Kidney capillary endothelial cell (primary cell): ENCODE results near the gene XPO1.
"Not testable (repeated sequence)": the region's sequence is repeated elsewhere in the genome, so short reads cannot be mapped to it uniquely, and the experiment has no call there.

Experiments used
- DNase-seq: peaks from one replicate; pipeline ENCODE4 v3.0.0-alpha.2; 2018; ENCODE audit warnings: low spot score

XPO1 gene

DNA sequence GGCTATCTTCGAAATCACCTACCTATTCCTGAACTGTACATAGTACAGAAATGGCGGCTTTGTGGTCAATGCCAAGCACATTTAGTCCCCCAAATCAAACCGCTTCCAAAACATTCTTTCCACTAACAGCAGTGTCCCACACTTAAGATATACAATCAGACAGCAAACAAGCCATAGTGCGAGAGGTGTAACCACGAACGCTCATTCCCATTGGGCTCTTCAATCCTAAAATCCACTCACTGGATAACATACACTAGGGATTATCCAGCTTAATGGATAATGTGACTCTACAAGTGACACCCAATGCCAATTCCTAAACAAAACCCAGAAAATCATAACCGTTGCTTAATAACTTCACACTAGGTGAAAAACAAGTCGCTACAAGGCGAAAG lies 2.0 kb downstream of the XPO1 start:
- no peak for DNase-seq

DNA sequence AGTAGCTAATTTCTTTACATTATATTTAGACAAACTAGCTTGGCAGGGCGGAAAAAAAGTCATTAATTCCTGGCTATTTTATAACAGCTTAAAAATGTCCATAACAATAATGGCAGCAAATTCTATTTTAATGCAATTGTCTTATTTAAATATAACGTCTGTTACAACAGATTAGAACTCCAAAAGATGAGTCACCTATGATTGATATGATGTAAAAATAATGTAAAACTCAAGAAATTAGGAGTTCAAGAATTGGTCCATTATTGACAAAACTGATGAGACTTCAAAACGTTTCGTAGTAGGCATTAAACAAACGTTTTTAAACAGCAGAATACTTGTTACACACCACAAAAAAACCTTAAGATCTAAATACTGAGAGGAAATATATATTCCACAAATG lies 2.7 kb downstream of the XPO1 start:
- no peak for DNase-seq

DNA sequence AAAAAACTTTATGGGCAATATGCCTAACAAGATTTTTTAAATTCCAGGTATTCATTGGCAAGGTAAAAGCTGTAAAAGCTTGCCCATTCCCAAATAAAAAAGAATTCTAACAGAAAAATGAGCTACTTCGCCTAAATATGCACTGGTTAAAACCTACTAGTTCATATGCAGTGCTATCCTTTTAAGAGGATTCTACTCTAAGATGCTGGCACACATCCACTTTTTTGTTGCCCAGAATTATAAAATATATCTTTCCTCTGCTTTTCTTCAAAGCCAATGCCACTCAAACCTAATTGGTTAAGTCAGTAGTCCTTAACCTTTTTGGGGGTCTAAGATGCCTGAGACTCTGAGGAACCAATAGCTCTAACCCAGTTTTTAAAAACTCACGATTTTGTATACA lies 3.2 kb downstream of the XPO1 start:
- DNase-seq, result peak; percentile 6

GRCh38 chr2:61530749-61531148 lies 7.4 kb downstream of the XPO1 start:
- no peak for DNase-seq

DNA sequence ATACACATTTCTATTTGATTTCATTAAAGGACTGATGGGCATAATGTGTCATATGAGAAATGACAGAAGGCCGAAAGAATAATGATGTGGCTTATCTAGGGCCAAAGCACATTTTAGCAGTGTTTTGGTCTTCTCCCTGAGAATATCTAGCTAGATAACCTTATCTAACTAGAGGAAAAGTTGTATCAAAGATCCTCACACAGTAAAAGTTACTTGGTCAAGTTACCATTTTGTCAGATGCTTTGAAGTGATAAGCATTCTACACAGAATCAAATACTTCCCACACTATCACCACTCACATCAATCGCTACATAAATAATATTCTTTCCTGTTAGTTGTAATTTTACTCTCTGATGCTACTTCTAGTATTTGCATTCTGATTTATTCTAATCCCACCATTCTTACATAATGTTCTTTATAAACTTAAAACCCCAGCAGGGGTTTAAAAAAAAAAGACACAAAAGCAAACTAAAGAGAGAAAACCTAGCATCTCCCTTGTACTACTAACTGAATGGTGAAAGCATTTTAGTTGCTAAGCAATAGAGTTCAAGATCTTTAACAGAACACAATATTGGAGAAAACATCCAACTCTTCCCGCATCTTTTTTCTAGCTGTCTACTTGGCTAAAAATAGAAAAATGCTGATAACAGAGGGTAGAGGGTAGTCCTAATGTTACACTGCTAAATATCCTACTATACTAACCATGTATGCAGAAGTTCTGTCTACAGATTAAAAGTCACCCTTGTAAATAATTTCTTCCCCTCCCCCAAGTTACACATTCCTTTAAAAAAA lies 8.0 kb downstream of the XPO1 start:
- DNase-seq, result no peak

DNA sequence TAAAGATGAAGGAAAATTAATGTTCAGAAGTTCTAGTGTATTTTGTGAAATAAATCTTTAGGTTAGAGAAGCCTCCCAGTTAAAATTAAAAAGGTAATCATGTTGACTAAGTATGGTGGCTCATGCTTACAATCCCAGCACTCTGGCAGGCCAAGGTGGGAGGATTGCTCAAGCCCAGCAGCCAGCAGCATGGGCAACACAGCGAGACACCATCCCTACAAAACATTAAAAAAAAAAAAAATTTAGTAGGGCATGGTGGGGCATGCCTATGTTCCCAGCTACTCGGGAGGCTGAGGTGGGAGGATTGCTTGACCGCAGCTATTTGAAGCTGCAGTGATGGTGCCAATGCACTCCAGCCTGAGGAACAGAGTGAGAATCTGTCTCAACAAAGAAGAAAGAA lies 17.9 kb downstream of the XPO1 start:
- no peak for DNase-seq

DNA sequence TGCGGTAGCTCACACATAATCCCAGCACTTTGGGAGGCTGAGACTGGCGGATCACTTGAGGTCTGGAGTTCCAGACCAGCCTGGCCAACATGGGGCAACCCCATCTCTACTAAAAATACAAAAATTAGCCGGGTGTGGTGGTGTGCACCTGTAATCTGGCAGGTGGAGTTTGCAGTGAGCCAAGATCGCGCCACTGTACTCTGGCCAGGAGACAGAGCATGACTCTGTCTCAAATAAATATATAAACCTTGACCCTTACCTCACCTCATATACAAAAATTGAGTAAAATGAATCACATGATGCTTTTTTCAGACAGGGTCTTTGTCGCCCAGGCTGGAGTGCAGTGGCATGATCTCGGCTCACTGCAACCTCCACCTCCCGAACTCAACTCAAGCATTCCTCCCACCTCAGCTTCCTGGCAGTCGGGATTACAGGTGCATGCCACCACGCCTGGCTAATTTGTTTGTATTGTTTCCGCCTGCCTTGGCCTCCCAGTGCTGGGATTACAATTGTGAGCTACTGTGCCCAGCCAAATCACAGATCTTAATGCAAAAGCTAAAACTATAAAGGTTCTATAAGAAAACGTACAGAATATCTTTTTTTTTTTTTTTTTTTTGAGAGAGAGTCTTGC lies 25.3 kb downstream of the XPO1 start:
- DNase-seq, result no peak

DNA sequence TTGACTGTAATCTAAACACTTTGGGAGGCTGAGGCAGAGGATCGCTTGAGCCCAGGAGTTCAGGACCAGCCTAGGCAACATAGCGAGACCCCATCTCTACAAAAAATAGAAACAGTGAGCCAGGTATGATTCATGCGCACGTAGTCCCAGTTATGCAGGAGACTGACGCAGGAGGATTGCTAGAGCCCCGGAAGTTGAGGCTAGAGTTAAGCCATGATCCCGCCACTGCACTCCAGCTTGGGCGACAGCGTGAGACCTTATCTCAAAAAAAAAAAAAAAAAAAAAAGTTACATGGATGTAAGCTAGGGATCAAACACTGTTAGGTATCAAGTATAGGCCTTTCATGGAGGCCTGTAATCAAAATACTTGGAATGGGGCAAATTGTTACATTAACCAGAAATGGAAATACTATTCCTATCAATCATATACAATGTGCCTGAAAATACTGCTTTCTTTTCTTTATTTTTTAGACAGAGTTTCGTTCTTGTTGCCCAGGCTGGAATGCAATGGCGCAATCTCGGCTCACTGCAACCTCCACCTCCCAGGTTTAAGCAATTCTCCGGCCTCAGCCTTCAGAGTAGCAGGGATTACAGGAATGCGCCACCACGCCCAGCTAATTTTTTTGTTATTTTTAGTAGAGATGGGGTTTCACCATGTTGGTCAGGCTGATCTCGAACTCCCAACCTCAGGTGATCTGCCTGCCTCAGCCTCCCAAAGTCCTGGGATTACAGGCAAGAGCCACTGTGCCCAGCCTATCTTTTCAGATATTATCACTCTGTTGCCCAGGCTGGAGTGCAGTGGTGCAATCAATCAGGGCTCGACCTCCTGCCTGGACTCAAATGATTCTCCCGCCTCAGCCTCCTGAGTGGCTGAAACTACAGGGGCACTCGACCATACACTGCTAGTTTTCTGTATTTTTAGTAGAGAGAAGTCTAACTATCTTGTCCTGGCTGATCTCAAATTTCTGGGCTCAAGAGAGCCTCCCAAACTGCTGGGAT lies 27.2 kb downstream of the XPO1 start:
- DNase-seq, result no peak

DNA sequence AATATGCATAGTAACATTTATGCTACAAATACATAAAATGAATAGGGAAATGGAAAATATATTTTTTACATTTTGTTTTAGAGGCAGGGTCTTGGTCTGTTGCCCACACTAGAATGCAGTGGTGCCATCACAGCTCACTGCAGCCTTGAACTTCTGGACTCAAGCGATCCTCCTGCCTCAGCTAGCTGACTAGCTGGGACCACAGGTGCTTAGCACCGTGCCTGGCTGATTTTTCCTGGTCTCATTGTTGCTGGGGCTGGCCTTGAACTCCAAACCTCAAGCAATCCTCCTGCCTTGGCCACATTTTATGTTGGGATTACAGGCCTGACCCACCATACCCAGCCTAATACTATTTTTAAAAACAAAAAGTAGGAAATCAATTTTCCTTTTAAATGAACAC lies 33.2 kb downstream of the XPO1 start:
- DNase-seq, result no peak

DNA sequence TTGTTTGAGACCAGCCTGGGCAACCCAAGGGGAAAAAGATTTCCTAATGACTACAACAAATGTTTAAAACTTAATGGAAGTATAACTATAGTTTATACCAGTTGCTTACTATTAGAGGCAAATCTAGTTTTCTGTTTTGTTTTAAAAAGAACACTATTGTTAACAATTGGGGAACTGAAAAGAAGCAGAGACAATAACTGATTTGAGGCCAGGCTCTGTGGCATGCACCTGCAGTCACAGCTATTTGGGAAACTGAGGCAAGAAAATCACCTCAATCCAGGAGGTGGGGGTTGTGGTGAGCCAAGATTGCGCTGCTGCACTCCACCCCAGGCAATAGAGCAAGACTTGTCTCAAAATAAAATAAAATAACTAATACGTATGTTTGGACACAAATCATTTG lies 39.1 kb downstream of the XPO1 start:
- DNase-seq, result no peak

DNA sequence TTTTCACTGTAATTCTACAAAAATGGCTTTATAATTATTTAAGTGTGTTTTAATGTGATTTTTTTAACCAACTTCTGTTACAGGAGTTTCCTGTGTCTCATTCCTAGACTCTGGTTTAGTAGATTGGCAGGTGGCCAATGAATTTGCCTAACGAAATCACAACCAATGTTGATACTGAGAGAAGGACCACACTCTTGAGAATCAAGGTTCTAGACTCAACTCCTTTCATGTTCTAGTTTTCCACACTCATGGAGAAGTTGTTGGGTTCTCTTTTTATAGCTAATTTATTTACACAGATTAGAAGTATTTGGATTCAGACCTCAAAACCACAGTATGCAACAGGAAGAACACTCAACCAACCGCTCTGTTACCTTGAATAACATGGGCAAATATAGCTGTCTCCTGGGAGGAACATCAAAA lies 44.6 kb downstream of the XPO1 start:
- no peak for DNase-seq

- DNase-seq, result no peak
Measured at GRCh38 chr2:61492476-61492875, 45.7 kb downstream of the XPO1 start.

DNA sequence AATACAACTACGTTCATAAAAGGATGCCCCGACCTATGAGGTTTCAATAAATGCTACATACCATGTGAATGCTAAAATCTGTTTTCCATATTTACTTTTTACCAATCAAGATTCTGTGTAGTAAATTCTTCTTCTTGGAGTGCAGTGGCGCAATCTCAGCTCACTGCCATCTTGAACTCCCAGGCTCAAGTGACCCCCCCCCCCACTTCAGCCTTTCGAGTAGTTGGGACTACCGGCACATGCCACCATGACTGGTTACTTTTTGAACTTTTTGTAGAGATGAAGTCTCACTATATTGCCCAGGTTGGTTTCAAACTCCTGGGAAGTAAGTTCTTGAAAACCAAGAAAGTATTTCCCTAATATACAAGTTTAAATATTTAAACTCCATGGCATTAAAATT lies 52.9 kb downstream of the XPO1 start:
- no peak for DNase-seq

- no peak for DNase-seq
Measured at GRCh38 chr2:61478086-61478485, 60.1 kb downstream of the XPO1 start.

GRCh38 chr2:61476929-61477589 lies 61.1 kb downstream of the XPO1 start:
- DNase-seq, result not testable (repeated sequence)

DNA sequence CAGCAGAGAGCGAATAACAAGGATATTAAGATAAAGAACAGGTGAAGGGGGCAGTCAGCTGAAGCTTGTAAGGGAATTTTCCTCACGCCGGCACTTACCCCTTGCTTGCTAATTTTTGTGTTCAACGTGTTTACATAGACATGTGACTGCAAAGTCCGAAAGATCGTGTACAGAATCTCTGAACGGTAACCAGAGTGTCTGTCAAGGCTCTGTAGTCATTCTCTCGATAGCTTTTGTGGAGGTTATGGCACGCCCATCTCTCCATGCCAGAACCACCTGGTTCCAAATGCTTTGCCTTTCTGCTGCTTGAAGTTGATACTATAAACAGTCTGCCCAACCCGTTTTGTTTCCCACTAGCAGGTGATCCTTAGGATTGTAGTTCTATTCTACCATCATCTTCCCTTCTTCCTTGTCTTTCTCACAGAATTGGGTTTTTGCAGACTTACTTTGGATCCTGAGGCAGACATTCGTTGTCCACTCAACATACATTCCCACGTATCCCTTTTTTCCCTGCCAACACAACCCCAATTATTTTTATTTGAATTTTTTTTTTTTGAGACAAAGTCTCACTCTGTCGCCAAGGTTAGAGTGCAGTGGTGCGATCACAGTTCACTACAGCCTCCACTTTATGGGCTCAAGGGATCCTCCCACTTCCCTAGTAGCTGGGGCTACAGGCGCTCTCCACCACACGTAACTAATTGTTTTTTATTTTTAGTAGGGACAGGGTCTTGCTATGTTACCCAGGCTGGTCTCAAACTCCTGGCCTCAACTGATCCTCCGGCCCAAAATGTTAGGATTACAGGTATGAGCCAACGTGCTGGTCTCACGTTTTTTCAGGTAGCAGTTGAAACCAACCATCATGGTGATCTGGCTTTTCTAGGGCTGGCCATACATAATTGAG lies 66.0 kb downstream of the XPO1 start:
- DNase-seq, result peak; percentile 22

DNA sequence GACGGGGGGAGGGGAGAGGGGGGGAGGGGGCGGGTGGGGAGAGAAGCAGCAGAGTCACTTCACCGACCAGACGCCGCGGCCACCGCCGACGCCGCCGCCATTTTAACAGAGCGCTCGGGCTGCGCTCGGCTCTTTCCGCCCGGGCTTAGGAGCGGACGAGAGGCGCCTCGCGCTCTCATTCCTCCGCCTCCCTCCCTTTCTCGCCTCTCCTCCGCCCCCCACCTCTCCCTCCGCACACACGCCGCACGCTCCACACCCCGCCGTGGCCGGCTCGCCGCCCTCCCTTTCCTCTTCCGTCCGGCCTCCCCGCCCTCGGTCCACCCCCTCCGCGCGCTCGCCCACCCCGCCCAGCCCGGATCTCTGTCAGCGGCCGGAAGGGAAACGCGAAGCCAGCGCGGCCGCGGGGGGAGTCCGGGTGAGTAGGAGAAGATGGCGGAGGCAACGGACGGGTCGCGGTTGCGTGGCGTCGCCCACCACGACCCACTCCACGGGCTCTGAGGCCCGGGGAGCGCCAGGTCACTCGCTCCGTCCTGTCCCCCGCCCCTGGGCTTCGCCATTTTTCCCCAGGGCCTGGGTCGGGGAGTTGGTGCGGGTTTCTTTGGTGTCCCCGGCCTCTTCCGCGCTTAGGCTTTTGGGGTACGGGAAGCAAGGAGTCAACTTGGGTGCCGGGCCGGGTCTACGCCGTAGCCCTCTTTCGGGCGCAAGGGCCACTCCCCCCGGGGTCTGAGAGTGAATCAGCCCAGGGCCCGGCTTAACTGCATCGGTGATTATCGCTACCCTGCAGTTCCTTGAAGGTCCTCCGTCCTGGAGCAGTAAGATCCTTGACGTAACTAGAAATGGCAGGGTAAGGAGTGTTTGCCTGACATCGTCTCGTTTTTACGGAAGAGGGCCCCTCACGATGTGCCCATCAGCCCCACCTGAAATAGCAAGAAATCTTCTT lies 66.9 kb downstream of the XPO1 start, which contains the start of gene USP34:
Gene USP34 (minus strand): TSS at position 123 of the 940 bp plus-strand sequence. CDS start 395 bp downstream, outside the sequence.
- peak; percentile 92 for DNase-seq

GRCh38 chr2:61470122-61470951 lies 67.8 kb downstream of the XPO1 start:
- peak; percentile 53 for DNase-seq
